Measurements from ENCODE around the gene RABEP1. TPM values are rescaled to one million over a fixed set of nuclear protein-coding genes. Genes with fewer than 3 reads are reported as not detected.
"Not testable (repeated sequence)": the region's sequence is repeated elsewhere in the genome, so short reads cannot be mapped to it uniquely, and the experiment has no call there.

RABEP1 gene
- polyA plus RNA-seq, 1 of the 3 experiments (the other 2 are of a cell fraction), result 9.7 TPM

GRCh38 chr17:5238333-5238732 is 43.8 kb upstream of the RABEP1 start (continued):
- TF ChIP-seq MAX (IDR thresholded peaks at IDR 0.05; ENCODE audit: low read depth) (no peak), PBX3 (IDR thresholded peaks at IDR 0.05) (no peak), CHD2 (IDR thresholded peaks at IDR 0.05; ENCODE audit: low read length, partially characterized antibody) (no peak), SMC3 (IDR thresholded peaks at IDR 0.05; ENCODE audit: low read depth, low read length) (no peak), RXRA (IDR thresholded peaks at IDR 0.05; ENCODE audit: borderline replicate concordance, low read depth) (no peak), POLR2AphosphoS5 (IDR thresholded peaks at IDR 0.05; ENCODE audit: low read depth, low read length) (no peak), EZH2phosphoT487 (IDR thresholded peaks at IDR 0.05; ENCODE audit: borderline replicate concordance, low read depth) (no peak), YY1 (IDR thresholded peaks at IDR 0.05; ENCODE audit: low read depth) (no peak), ZBTB33 (IDR thresholded peaks at IDR 0.05; ENCODE audit: borderline replicate concordance, low read depth) (no peak), GATA2 (CRISPR knock-in tag; IDR thresholded peaks at IDR 0.05) (no peak)

GRCh38 chr17:5239769-5240168 is 42.3 kb upstream of the RABEP1 start:
- H3K4me2 ChIP-seq; H3K9ac ChIP-seq; H3F3A ChIP-seq (replicated peaks; ENCODE audit: insufficient read depth); H3K4me1 ChIP-seq (ENCODE audit: control insufficient read depth in 1 of 2, insufficient read depth in 2 of 2, low read depth in 1 of 2, low read length in 1 of 2); H2AFZ ChIP-seq (ENCODE audit: low read depth); POLR2A ChIA-PET; H3K4me3 ChIP-seq (ENCODE audit: low read depth in 2 of 2, low read length in 1 of 2); H3K9me3 ChIP-seq; H3K36me3 ChIP-seq (replicated peaks in 1 of 2; ENCODE audit: control insufficient read depth in 1 of 2, insufficient read depth in 2 of 2, low read length in 1 of 2); H4K20me1 ChIP-seq (ENCODE audit: insufficient read depth); H3K79me2 ChIP-seq (ENCODE audit: insufficient read depth); H3K27me3 ChIP-seq (ENCODE audit: insufficient read depth); H3K9me2 ChIP-seq; H3K27ac ChIP-seq (ENCODE audit: low read depth in 2 of 2, low read length in 1 of 2); DNase-seq: not testable (repeated sequence)
- CTCF ChIA-PET, result interaction anchor here (1.0 kb wide), 1 partner anchor 1428 kb away, joined by 3 read pairs; no protein-coding TSS in a partner anchor
- WGBS (ENCODE audit: low lambda C conversion rate), result 58% methylated on average over 7 of the region's 7 CpGs

- Histone ChIP-seq H2AFZ (ENCODE audit: low read depth) (no peak overlapping the region), H3K4me1 (ENCODE audit: control insufficient read depth in 1 of 2, insufficient read depth in 2 of 2, low read depth in 1 of 2, low read length in 1 of 2) (no peaks in the 10 kb centered on the region), H3F3A (replicated peaks; ENCODE audit: insufficient read depth) (no peaks in the 10 kb centered on the region), H3K4me3 (ENCODE audit: low read depth in 2 of 2, low read length in 1 of 2) (no peak overlapping the region), H3K4me2 (no peak overlapping the region), H3K9me3 (no peaks in the 10 kb centered on the region), H3K79me2 (ENCODE audit: insufficient read depth) (no peaks in the 10 kb centered on the region), H3K9ac (no peak overlapping the region), H3K9me2 (no peaks in the 10 kb centered on the region), H3K27ac (ENCODE audit: low read depth in 2 of 2, low read length in 1 of 2) (no peak overlapping the region), H3K36me3 (replicated peaks in 1 of 2; ENCODE audit: control insufficient read depth in 1 of 2, insufficient read depth in 2 of 2, low read length in 1 of 2) (no peaks in the 10 kb centered on the region), H3K27me3 (ENCODE audit: insufficient read depth) (no peaks in the 10 kb centered on the region), H4K20me1 (ENCODE audit: insufficient read depth) (no peaks in the 10 kb centered on the region)
- ChIA-PET POLR2A (no interaction called here), CTCF (interaction anchor here (0.7 kb wide), 1 partner anchor 182 kb away, joined by 3 read pairs; no protein-coding TSS in a partner anchor)
- 51% methylated on average over 10 of the region's 10 CpGs for WGBS (ENCODE audit: low lambda C conversion rate)
- no peak for DNase-seq
- TF ChIP-seq JUND (IDR thresholded peaks at IDR 0.05), result no peak
- TF ChIP-seq RXRA (IDR thresholded peaks at IDR 0.05; ENCODE audit: borderline replicate concordance, low read depth), result no peak
- TF ChIP-seq USF1 (IDR thresholded peaks at IDR 0.05; ENCODE audit: borderline replicate concordance, low read depth), result no peak
- TF ChIP-seq FOXJ3 (CRISPR knock-in tag; IDR thresholded peaks at IDR 0.05), result no peak
- no peak for TF ChIP-seq RAD21 (IDR thresholded peaks at IDR 0.05; ENCODE audit: low read length)
- TF ChIP-seq YY1 (IDR thresholded peaks at IDR 0.05; ENCODE audit: low read depth), result no peak
- TF ChIP-seq REST (IDR thresholded peaks at IDR 0.05; ENCODE audit: low read depth, low read length), result no peak
- no peak for TF ChIP-seq GATA2 (CRISPR knock-in tag; IDR thresholded peaks at IDR 0.05)
Measured at GRCh38 chr17:5241861-5242671, 40.0 kb upstream of the RABEP1 start.
